DOHH2 (cell line): ENCODE results near the gene PCYT2.

Source experiments
- CTCF ChIP-seq: fragments of 200-600 bp; sonication (generic); IDR thresholded peaks from one replicate; pipeline ENCODE4 v1.5.1; 2014; ENCODE audit warnings: antibody characterized with exemption, mild to moderate bottlenecking, low read depth, low read length; ENCODE audit not compliant: poor library complexity, severe bottlenecking
- EZH2phosphoT487 ChIP-seq: fragments of 200-600 bp; sonication (generic); IDR thresholded peaks from 2 replicates; pipeline ENCODE4 v1.6.1; 2017; ENCODE audit warnings: borderline replicate concordance, mild to moderate bottlenecking, antibody characterized with exemption, low read length, moderate library complexity, mixed read lengths

GRCh38 chr17:81900181-81900820 lies 10.9 kb downstream of the PCYT2 start:
- no peak for TF ChIP-seq CTCF
- TF ChIP-seq EZH2phosphoT487, result no peak
